HepG2 (cell line): ENCODE results near the gene ARHGAP45. TPM values are rescaled to one million over a fixed set of nuclear protein-coding genes. Genes with fewer than 3 reads are reported as not detected.

Experiments
- E2F1 ChIP-seq: sonication (generic); formaldehyde crosslinking; IDR thresholded peaks from 2 replicates; pipeline ENCODE4 v1.5.0; 2020; ENCODE audit warnings: missing genetic modification reagents
- EED ChIP-seq: sonication (generic); formaldehyde crosslinking; IDR thresholded peaks from 2 replicates; pipeline ENCODE4 v1.5.0; 2020; ENCODE audit warnings: mild to moderate bottlenecking, missing genetic modification reagents
- FIP1L1 ChIP-seq: fragments of 200-400 bp; formaldehyde crosslinking; IDR thresholded peaks from 2 replicates; pipeline ENCODE4 v1.6.1; 2018; ENCODE audit warnings: low read depth, mild to moderate bottlenecking, low read length, moderate library complexity, borderline replicate concordance; ENCODE audit not compliant: insufficient read depth
- FOXM1 ChIP-seq: sonication (generic); formaldehyde crosslinking; IDR thresholded peaks from 2 replicates; pipeline ENCODE4 v1.5.0; 2020; ENCODE audit warnings: missing genetic modification reagents
- HCFC1 ChIP-seq: fragments of 150-350 bp; IDR thresholded peaks from 2 replicates; pipeline ENCODE4 v1.6.1; 2014; ENCODE audit warnings: low read depth, low read length
- KMT2A ChIP-seq: sonication (generic); formaldehyde crosslinking; IDR thresholded peaks from 2 replicates; pipeline ENCODE4 v1.4.0; 2020; ENCODE audit warnings: missing genetic modification reagents
- MATR3 ChIP-seq: sonication (generic); formaldehyde crosslinking; IDR thresholded peaks from 2 replicates; pipeline ENCODE4 v1.4.0; 2020; ENCODE audit warnings: missing genetic modification reagents
- MED1 ChIP-seq: sonication (generic); formaldehyde crosslinking; IDR thresholded peaks from 2 replicates; pipeline ENCODE4 v1.4.0; 2020; ENCODE audit warnings: missing genetic modification reagents
- MEIS2 ChIP-seq: sonication (generic); formaldehyde crosslinking; IDR thresholded peaks from 2 replicates; pipeline ENCODE4 v1.9.0; 2021; ENCODE audit warnings: mild to moderate bottlenecking, missing genetic modification reagents
- MIER3 ChIP-seq: IDR thresholded peaks from 2 replicates; pipeline ENCODE4 v1.6.1; 2016; ENCODE audit warnings: missing compliant biosample characterization, borderline replicate concordance
- PLRG1 ChIP-seq: fragments of 450-650 bp; conservative IDR thresholded peaks from 2 replicates; pipeline ENCODE4 v1.6.1; 2016
- RBM39 ChIP-seq: fragments of 200-400 bp; formaldehyde crosslinking; IDR thresholded peaks from one replicate; pipeline ENCODE4 v1.6.1; 2018; ENCODE audit warnings: antibody characterized with exemption, mild to moderate bottlenecking, low read depth, low read length; ENCODE audit not compliant: poor library complexity, severe bottlenecking
- REXO4 ChIP-seq: sonication (generic); formaldehyde crosslinking; IDR thresholded peaks from 2 replicates; pipeline ENCODE4 v1.8.0; 2022; ENCODE audit warnings: missing genetic modification reagents, mild to moderate bottlenecking, borderline replicate concordance
- SMC3 ChIP-seq: IDR thresholded peaks from 2 replicates; pipeline ENCODE4 v1.6.1; 2011; ENCODE audit warnings: low read length, improper control_type of control experiment
- SNAI1 ChIP-seq: sonication (generic); formaldehyde crosslinking; IDR thresholded peaks from 2 replicates; pipeline ENCODE4 v1.5.0; 2020; ENCODE audit warnings: mild to moderate bottlenecking, missing genetic modification reagents, borderline replicate concordance
- ZC3H4 ChIP-seq: sonication (generic); formaldehyde crosslinking; IDR thresholded peaks from 2 replicates; pipeline ENCODE4 v1.4.0; 2020; ENCODE audit warnings: missing genetic modification reagents, borderline replicate concordance
- ZFP1 ChIP-seq: IDR thresholded peaks from 2 replicates; pipeline ENCODE4 v1.6.1; 2016
- ZFP36 ChIP-seq: fragments of 150-350 bp; IDR thresholded peaks from 2 replicates; pipeline ENCODE4 v1.6.1; 2018; ENCODE audit warnings: borderline replicate concordance, low read length, low read depth; ENCODE audit not compliant: partially characterized antibody
- ZHX2 ChIP-seq, 2 experiments: sonication (generic) in 1 of 2; formaldehyde crosslinking in 1 of 2; IDR thresholded peaks; 2 replicates each; pipeline versions ENCODE4 v1.6.1 to v1.9.0; 2014 to 2022; ENCODE audit warnings: antibody characterized with exemption in 1 of 2, borderline replicate concordance in 1 of 2, inconsistent platforms in 1 of 2, low read depth in 1 of 2, missing genetic modification reagents in 1 of 2
- ZNF224 ChIP-seq: sonication (generic); formaldehyde crosslinking; IDR thresholded peaks from 2 replicates; pipeline ENCODE4 v1.5.0; 2020; ENCODE audit warnings: mild to moderate bottlenecking, missing genetic modification reagents
- ZNF704 ChIP-seq: sonication (generic); formaldehyde crosslinking; IDR thresholded peaks from 2 replicates; pipeline ENCODE4 v1.8.1; 2023; ENCODE audit warnings: mild to moderate bottlenecking, inconsistent platforms, moderate library complexity, missing genetic modification reagents, borderline replicate concordance
- ZNF768 ChIP-seq: sonication (generic); formaldehyde crosslinking; IDR thresholded peaks from 2 replicates; pipeline ENCODE4 v1.4.0; 2020; ENCODE audit warnings: missing genetic modification reagents
- ZNF782 ChIP-seq: sonication (generic); formaldehyde crosslinking; IDR thresholded peaks from 2 replicates; pipeline ENCODE4 v1.4.0; 2020; ENCODE audit warnings: missing genetic modification reagents, mild to moderate bottlenecking, borderline replicate concordance
- polyA plus RNA-seq, 8 experiments: library from polyadenylated mRNA; depleted of rRNA in 3 of 8; stranded (reverse) in 7 of 8; unstranded in 1 of 8; fragments of >200 nt; fragmentation: Illumina TruSeq in 4 of 8; extraction: Trizol in 4 of 8; gene quantifications; 2 replicates each; pipeline versions ENCODE4 v1.2.1 to v1.2.3, GENCODE V29; 2011 to 2016; ENCODE audit warnings: low read depth in 4 of 8, missing spikeins in 1 of 8, mixed read lengths in 1 of 8; ENCODE audit not compliant: insufficient read depth in 1 of 8
- total RNA-seq, 5 experiments: library from RNA; depleted of rRNA; stranded (reverse); fragments of >200 nt; fragmentation: Illumina TruSeq; extraction: Trizol; gene quantifications; 2 replicates each; pipeline ENCODE4 v1.2.3, GENCODE V29; 2016; ENCODE audit warnings: low read depth in 1 of 5

Gene ARHGAP45
- total and polyA plus RNA-seq, 2 of the 13 experiments (the other 11 are each of a cell fraction or from before 2014, with no cell fraction given): 0.84 to 32.0 TPM

- TF ChIP-seq ZNF704 (CRISPR knock-in tag): no peak
- TF ChIP-seq ZHX2 (IDR thresholded peaks at IDR 0.05; ENCODE audit: low read depth): no peak
- TF ChIP-seq ZHX2 (CRISPR knock-in tag; IDR thresholded peaks at IDR 0.05; ENCODE audit: borderline replicate concordance): no peak
- 0 out of 2 replicates have a peak, but pooled peaks have one; percentile 20 for TF ChIP-seq ZFP1 (CRISPR knock-in tag)
- no peak for TF ChIP-seq EED (CRISPR knock-in tag)
- TF ChIP-seq FIP1L1: no peak
- TF ChIP-seq ZC3H4 (CRISPR knock-in tag): no peak
- TF ChIP-seq ZFP36: no peak
- TF ChIP-seq MEIS2 (CRISPR knock-in tag): no peak
- peak; percentile 8; the same call in 1 of the 2 replicates for TF ChIP-seq SMC3
- TF ChIP-seq E2F1 (CRISPR knock-in tag): no peak
- TF ChIP-seq MED1 (CRISPR knock-in tag): peak; percentile 50; the same call in 1 of the 2 replicates
- no peak for TF ChIP-seq ZNF768 (CRISPR knock-in tag)
- TF ChIP-seq REXO4 (CRISPR knock-in tag): no peak
- no peak for TF ChIP-seq SNAI1 (CRISPR knock-in tag)
- TF ChIP-seq HCFC1: no peak
- TF ChIP-seq PLRG1: no peak
- no peak for TF ChIP-seq RBM39
- 0 out of 2 replicates have a peak, but pooled peaks have one; percentile 1 for TF ChIP-seq ZNF224
- TF ChIP-seq ZNF782 (CRISPR knock-in tag): no peak
- TF ChIP-seq MATR3 (CRISPR knock-in tag): no peak
- TF ChIP-seq MIER3 (CRISPR knock-in tag): no peak
- TF ChIP-seq KMT2A (CRISPR knock-in tag): no peak
- no peak for TF ChIP-seq FOXM1 (CRISPR knock-in tag)
Measured at GRCh38 chr19:1102407-1103131, 35.6 kb downstream of the ARHGAP45 start (continued).
